CD14-positive monocyte (primary cell): ENCODE results near the gene GUCA1C. TPM values are rescaled to one million over a fixed set of nuclear protein-coding genes. Genes with fewer than 3 reads are reported as not detected.

Experiments
- DNase-seq, 3 donors: peaks; one replicate each; pipeline ENCODE4 v3.0.0-alpha.2; 2011 to 2022
- H2AFZ ChIP-seq: 2 replicates; pipeline ENCODE4 v1.6.0; 2012; ENCODE audit warnings: mild to moderate bottlenecking, low read depth, low read length, inconsistent platforms; ENCODE audit not compliant: insufficient read depth, poor library complexity, severe bottlenecking
- H3K27ac ChIP-seq, 2 donors: 1 replicate in 1 of 2; 2 replicates in 1 of 2; pipeline ENCODE4 v1.5.1; 2012 to 2013; ENCODE audit warnings: low read length in 2 of 2, control low read depth in 1 of 2, inconsistent platforms in 1 of 2, low read depth in 1 of 2, mild to moderate bottlenecking in 1 of 2
- H3K27me3 ChIP-seq, 2 donors: one replicate each; pipeline versions ENCODE4 v1.6.0 to v1.6.1; 2011 to 2013; ENCODE audit warnings: low read length in 2 of 2; ENCODE audit not compliant: control insufficient read depth in 2 of 2, insufficient read depth in 2 of 2
- H3K36me3 ChIP-seq, 2 donors: replicated peaks in 1 of 2; 1 replicate in 1 of 2; 2 replicates in 1 of 2; pipeline versions ENCODE4 v1.5.1 to v1.6.1; 2012 to 2013; ENCODE audit warnings: low read length in 2 of 2, control low read depth in 1 of 2, inconsistent platforms in 1 of 2, mild to moderate bottlenecking in 1 of 2; ENCODE audit not compliant: insufficient read depth in 2 of 2, control insufficient read depth in 1 of 2
- H3K4me1 ChIP-seq, 2 donors: 1 replicate in 1 of 2; 2 replicates in 1 of 2; pipeline versions ENCODE4 v1.5.1 to v1.6.1; 2012 to 2013; ENCODE audit warnings: low read length in 2 of 2, control low read depth in 1 of 2, inconsistent platforms in 1 of 2, mild to moderate bottlenecking in 1 of 2, moderate library complexity in 1 of 2; ENCODE audit not compliant: insufficient read depth in 2 of 2, control insufficient read depth in 1 of 2
- H3K4me2 ChIP-seq: replicated peaks from 2 replicates; pipeline ENCODE3; 2012; ENCODE audit warnings: low read length, moderate library complexity, mild to moderate bottlenecking; ENCODE audit not compliant: poor library complexity, severe bottlenecking; ENCODE audit errors: extremely low read depth
- H3K4me3 ChIP-seq, 3 experiments: fragments of 200-600 bp in 1 of 3; sonication (generic) in 1 of 3; replicated peaks in 1 of 3; 1 replicate in 2 of 3; 2 replicates in 1 of 3; pipeline ENCODE4 v1.5.1; 2011 to 2013; ENCODE audit warnings: low read length in 3 of 3, mild to moderate bottlenecking in 3 of 3, control low read depth in 2 of 3, low read depth in 2 of 3, inconsistent platforms in 1 of 3, moderate library complexity in 1 of 3
- H3K79me2 ChIP-seq: 2 replicates; pipeline ENCODE4 v1.6.0; 2012; ENCODE audit warnings: mild to moderate bottlenecking, control low read depth, inconsistent platforms, low read length, moderate library complexity; ENCODE audit not compliant: insufficient read depth
- H3K9ac ChIP-seq: 2 replicates; pipeline ENCODE4 v1.6.0; 2017; ENCODE audit warnings: low read length, mild to moderate bottlenecking; ENCODE audit not compliant: insufficient read depth, poor library complexity, severe bottlenecking
- H3K9me3 ChIP-seq, 2 donors: replicated peaks in 1 of 2; 1 replicate in 1 of 2; 2 replicates in 1 of 2; pipeline versions ENCODE4 v1.5.1 to v1.6.1; 2012 to 2013; ENCODE audit warnings: low read length in 2 of 2, control low read depth in 1 of 2; ENCODE audit not compliant: control insufficient read depth in 1 of 2, insufficient read depth in 1 of 2
- H4K20me1 ChIP-seq: 2 replicates; pipeline ENCODE4 v1.6.0; 2012; ENCODE audit warnings: mild to moderate bottlenecking, low read length, control low read depth, moderate library complexity; ENCODE audit not compliant: insufficient read depth
- H3K27ac Mint-ChIP-seq, 7 donors: one replicate each; pipeline ENCODE4 v1.8.0; 2020; ENCODE audit warnings: mild to moderate bottlenecking in 7 of 7, mixed read lengths in 7 of 7, moderate library complexity in 6 of 7, inconsistent platforms in 2 of 7
- H3K27me3 Mint-ChIP-seq, 3 donors: one replicate each; pipeline ENCODE4 v1.8.0; 2021 to 2022; ENCODE audit warnings: low read depth in 3 of 3, mild to moderate bottlenecking in 3 of 3, mixed read lengths in 3 of 3, moderate library complexity in 3 of 3, inconsistent platforms in 1 of 3
- H3K36me3 Mint-ChIP-seq, 2 donors: one replicate each; pipeline ENCODE4 v1.8.0; 2020; ENCODE audit warnings: mixed read lengths in 2 of 2, inconsistent platforms in 1 of 2, mild to moderate bottlenecking in 1 of 2
- H3K4me1 Mint-ChIP-seq: one replicate; pipeline ENCODE4 v1.8.0; 2020; ENCODE audit warnings: mild to moderate bottlenecking, mixed read lengths
- H3K4me3 Mint-ChIP-seq, 2 donors: one replicate each; pipeline ENCODE4 v1.8.0; 2020; ENCODE audit warnings: mild to moderate bottlenecking in 2 of 2, mixed read lengths in 2 of 2, moderate library complexity in 1 of 2
- H3K9me3 Mint-ChIP-seq, 7 donors: one replicate each; pipeline ENCODE4 v1.8.0; 2020 to 2022; ENCODE audit warnings: mixed read lengths in 7 of 7, mild to moderate bottlenecking in 6 of 7, moderate library complexity in 6 of 7, inconsistent platforms in 2 of 7
- CTCF ChIP-seq: fragments of 200-600 bp; IDR thresholded peaks from one replicate; pipeline ENCODE4 v1.8.0; 2022; ENCODE audit warnings: antibody characterized with exemption, mild to moderate bottlenecking
- WGBS: methylation state at CpG from one replicate; pipeline ENCODE4 v1.1.5; 2013; ENCODE audit warnings: missing lambda C conversion rate; ENCODE audit not compliant: insufficient coverage; 5-methylcytosine and 5-hydroxymethylcytosine counted together
- intact Hi-C, 2 donors: fragments of 100-400 bp; cut with micrococcal nuclease; formaldehyde crosslinking; loops; one replicate each; pipeline versions ENCODE4 v1.15.0 to v1.15.1; 2023
- polyA plus RNA-seq, 3 donors: library from polyadenylated mRNA; depleted of rRNA in 1 of 3; unstranded in 2 of 3; stranded (reverse) in 1 of 3; fragments of 300-500 nt in 2 of 3; fragments of >200 nt in 1 of 3; fragmentation: Illumina TruSeq in 2 of 3; gene quantifications; 1 replicate in 2 of 3; 2 replicates in 1 of 3; pipeline ENCODE4 v1.2.3, GENCODE V29; 2012 to 2021

The GUCA1C gene
- polyA plus RNA-seq, 3 donors: not detected

GRCh38 chr3:108883373-108883772 lies 70.3 kb downstream of the GUCA1C start:
- peaks cover 0 to 2% (median 0%) of the 10 kb centered on the region in 3 donors for H3K27me3 Mint-ChIP-seq

GRCh38 chr3:108882762-108883161 lies 70.9 kb downstream of the GUCA1C start:
- Histone ChIP-seq H3K9ac (no peak overlapping the region), H3K4me2 (no peak overlapping the region), H3K79me2 (no peaks in the 10 kb centered on the region), H2AFZ (no peak overlapping the region), H3K36me3 (no peaks in the 10 kb centered on the region), H4K20me1 (no peaks in the 10 kb centered on the region), H3K27ac (no peak overlapping the region), H3K27me3 (no peaks in the 10 kb centered on the region), H3K9me3 (no peaks in the 10 kb centered on the region), H3K4me1 (no peaks in the 10 kb centered on the region), H3K4me3 (no peak overlapping the region)
- no peak for DNase-seq
- peaks cover 0 to 5% (median 0%) of the 10 kb centered on the region in 7 donors for H3K9me3 Mint-ChIP-seq
- H3K4me1 Mint-ChIP-seq: no peaks in the 10 kb centered on the region
- H3K4me3 Mint-ChIP-seq: no peak overlapping the region
- no peaks in the 10 kb centered on the region for H3K27me3 Mint-ChIP-seq
- no peak overlapping the region for H3K27ac Mint-ChIP-seq
- H3K36me3 Mint-ChIP-seq: no peaks in the 10 kb centered on the region
- no peak for TF ChIP-seq CTCF
- intact Hi-C loops: no loop called here

More at GRCh38 chr3:108883373-108883772, 70.3 kb downstream of the GUCA1C start:
- Histone ChIP-seq H3K9ac (no peak overlapping the region), H3K4me2 (no peak overlapping the region), H4K20me1 (no peaks in the 10 kb centered on the region), H3K36me3 (no peaks in the 10 kb centered on the region), H3K4me3 (no peak overlapping the region), H3K27me3 (no peaks in the 10 kb centered on the region), H3K79me2 (no peaks in the 10 kb centered on the region), H3K27ac (no peak overlapping the region), H3K9me3 (no peaks in the 10 kb centered on the region), H2AFZ (no peak overlapping the region), H3K4me1 (no peaks in the 10 kb centered on the region)
- H3K36me3 Mint-ChIP-seq: no peaks in the 10 kb centered on the region
- no peaks in the 10 kb centered on the region for H3K4me1 Mint-ChIP-seq
- intact Hi-C loops: no loop called here
- no peak for TF ChIP-seq CTCF
- DNase-seq: no peak
- H3K27ac Mint-ChIP-seq: no peak overlapping the region
- H3K4me3 Mint-ChIP-seq: no peak overlapping the region
- peaks cover 0 to 5% (median 0%) of the 10 kb centered on the region in 7 donors for H3K9me3 Mint-ChIP-seq
- WGBS: no CpG with 5 or more reads among the region's 1 CpG
